Large intestine (tissue), 3 donors: Measurements from ENCODE around the gene CLIC3. TPM values are rescaled to one million over a fixed set of nuclear protein-coding genes. Genes with fewer than 3 reads are reported as not detected.

Experiments
- DNase-seq, 2 donors: peaks; one replicate each; pipeline versions ENCODE4 v3.0.0 to v3.0.0-alpha.2; 2013
- H3K27ac ChIP-seq: one replicate; pipeline ENCODE4 v1.5.1; 2013; ENCODE audit warnings: low read length
- H3K27me3 ChIP-seq: 2 replicates; pipeline ENCODE4 v1.6.1; 2013; ENCODE audit warnings: low read length; ENCODE audit not compliant: control insufficient read depth, insufficient read depth
- H3K36me3 ChIP-seq: 2 replicates; pipeline ENCODE4 v1.6.1; 2013; ENCODE audit warnings: low read length; ENCODE audit not compliant: control insufficient read depth, insufficient read depth
- H3K4me1 ChIP-seq: one replicate; pipeline ENCODE4 v1.6.1; 2013; ENCODE audit warnings: low read length; ENCODE audit not compliant: control insufficient read depth, insufficient read depth
- H3K4me3 ChIP-seq: one replicate; pipeline ENCODE4 v1.5.1; 2013; ENCODE audit warnings: low read length
- H3K9me3 ChIP-seq: one replicate; pipeline ENCODE4 v1.6.1; 2013; ENCODE audit warnings: mild to moderate bottlenecking, low read depth, low read length, moderate library complexity; ENCODE audit not compliant: control insufficient read depth
- WGBS: methylation state at CpG from one replicate; pipeline ENCODE4 v1.1.5; 2013; ENCODE audit warnings: low lambda C conversion rate; ENCODE audit not compliant: insufficient coverage; 5-methylcytosine and 5-hydroxymethylcytosine counted together
- polyA plus RNA-seq: library from polyadenylated mRNA; unstranded; fragments of 120-200 nt; gene quantifications from one replicate; pipeline ENCODE4 v1.2.1, GENCODE V29; 2013

The CLIC3 gene
- polyA plus RNA-seq, 1 donor, result 3.6 TPM

DNA sequence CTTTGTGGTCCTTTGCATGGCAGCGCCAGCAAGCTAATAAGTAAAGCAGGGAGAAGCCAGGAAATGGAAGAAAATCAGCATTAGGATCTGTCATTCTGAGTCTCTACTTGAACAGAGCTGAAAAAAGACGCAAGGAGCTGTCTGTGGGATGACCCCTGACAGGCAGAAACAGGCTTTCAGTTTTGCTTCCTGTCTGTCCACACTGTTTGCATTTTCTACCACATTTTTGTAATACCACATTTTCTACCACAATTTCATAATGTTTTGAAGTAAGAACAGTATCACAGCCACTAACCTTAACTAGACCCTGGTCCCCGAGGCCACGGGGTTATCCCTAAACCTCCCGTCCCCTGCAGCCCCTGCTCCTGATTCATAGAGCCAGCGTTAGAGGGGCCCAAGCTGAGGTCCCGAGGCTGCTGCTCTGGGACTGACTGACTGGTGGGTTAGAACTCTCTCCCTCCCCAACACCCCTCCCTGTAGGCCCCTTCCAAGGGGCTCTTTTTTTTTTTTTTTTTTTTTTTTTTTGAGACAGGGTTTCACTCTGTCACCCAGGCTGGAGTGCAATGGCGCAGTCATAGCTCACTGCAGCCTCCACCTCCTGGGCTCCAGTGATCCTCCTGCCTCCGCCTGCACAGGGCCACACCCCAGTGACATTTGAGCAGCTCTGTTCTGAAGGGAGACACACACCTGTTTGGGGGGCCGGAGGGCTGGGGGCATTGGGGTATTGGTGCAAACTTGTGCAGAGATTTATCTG lies 4.0 kb upstream of the CLIC3 start:
- no peak overlapping the region for H3K27ac ChIP-seq
- peaks cover 16% of the 10 kb centered on the region for H3K4me1 ChIP-seq

DNA sequence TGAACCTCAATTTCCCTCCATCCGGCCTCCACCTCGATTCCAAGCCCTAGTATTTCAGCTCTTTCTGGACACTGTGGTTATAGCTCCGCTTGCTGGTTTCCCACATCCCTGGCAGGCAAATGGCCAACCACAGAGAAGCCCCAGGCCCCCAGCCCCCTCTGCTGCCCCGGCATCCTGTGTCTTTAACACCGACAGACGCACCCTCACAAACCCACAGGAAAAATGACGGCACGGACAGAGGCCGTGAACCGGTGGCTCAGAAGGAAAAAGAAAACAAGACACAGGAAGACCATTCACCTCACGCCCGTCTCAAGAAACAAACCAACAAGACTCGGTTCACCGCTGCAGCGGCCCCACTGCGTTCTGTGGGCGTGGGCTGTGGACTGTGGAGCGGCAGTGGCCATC lies 1.5 kb upstream of the CLIC3 start:
- DNase-seq, result no peak
- Histone ChIP-seq H3K9me3 (peaks cover 12% of the 10 kb centered on the region), H3K4me1 (peaks cover 32% of the 10 kb centered on the region), H3K36me3 (peaks cover 6% of the 10 kb centered on the region), H3K27me3 (peaks cover 44% of the 10 kb centered on the region), H3K4me3 (no peak overlapping the region), H3K27ac (no peak overlapping the region)
- 80% methylated on average over 2 of the region's 18 CpGs for WGBS

More for the DNA sequence above, 4.0 kb upstream of the CLIC3 start:
- DNase-seq, result no peak
- no peaks in the 10 kb centered on the region for H3K36me3 ChIP-seq
- no CpG with 5 or more reads among the region's 10 CpGs for WGBS
- no peak overlapping the region for H3K4me3 ChIP-seq
- peaks cover 6% of the 10 kb centered on the region for H3K9me3 ChIP-seq
- H3K27me3 ChIP-seq, result peaks cover 25% of the 10 kb centered on the region

DNA sequence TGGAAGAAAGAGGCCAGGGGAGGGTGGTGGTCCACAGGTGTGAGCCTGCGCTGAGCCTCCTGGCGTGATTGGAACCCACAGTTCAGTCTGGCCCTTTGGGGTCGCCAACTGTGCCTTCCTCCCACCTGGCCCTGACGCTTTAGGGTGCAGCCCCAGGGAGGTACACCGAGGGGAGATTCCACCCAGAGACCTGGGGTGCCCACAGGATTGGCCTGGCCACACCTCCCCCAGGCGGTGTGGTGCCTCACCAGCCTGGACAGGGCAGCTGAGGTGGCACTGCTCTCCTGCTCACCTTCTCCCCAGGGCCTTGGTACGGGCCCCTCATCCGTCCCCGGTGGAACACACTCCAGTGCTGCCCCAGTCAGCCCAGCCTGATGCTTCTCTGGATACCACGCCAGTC lies 1.0 kb upstream of the CLIC3 start:
- peaks cover 36% of the 10 kb centered on the region for H3K4me1 ChIP-seq
- no CpG with 5 or more reads among the region's 10 CpGs for WGBS
- no peak overlapping the region for H3K4me3 ChIP-seq

DNA sequence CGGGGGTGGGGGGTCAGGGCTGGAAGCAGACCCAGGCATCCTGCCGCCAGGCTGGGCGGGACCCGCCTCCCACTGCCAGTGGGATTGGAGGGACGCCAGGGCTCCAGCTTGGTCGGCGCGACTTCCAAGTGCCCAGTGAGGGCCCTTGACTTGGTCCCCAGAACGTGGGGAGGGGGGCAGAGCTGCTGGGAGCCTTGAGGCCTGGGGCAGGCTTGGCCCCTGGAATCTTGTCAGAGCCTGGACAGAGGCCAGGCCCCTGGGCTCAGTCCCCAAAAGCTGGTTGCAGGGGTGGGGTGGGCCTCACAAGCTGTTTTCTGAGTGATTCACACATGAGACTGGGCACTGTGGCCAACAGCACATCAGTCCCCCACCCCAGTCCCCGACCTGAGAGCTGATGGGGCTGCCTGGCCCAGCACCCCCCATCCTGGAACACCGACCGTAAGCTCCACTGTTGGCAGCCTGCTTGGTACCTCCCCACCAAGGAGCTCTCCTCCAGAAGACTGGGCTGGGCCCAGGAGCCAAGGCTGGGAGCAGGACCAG lies 526 bp downstream of the CLIC3 start:
- Histone ChIP-seq H3K9me3 (peaks cover 13% of the 10 kb centered on the region), H3K27me3 (peaks cover 44% of the 10 kb centered on the region), H3K4me1 (peaks cover 36% of the 10 kb centered on the region), H3K27ac (no peak overlapping the region), H3K4me3 (no peak overlapping the region), H3K36me3 (peaks cover 6% of the 10 kb centered on the region)
- no peak for DNase-seq
- no CpG with 5 or more reads among the region's 12 CpGs for WGBS

More for the DNA sequence above, 1.0 kb upstream of the CLIC3 start:
- Histone ChIP-seq H3K27ac (no peak overlapping the region), H3K27me3 (peaks cover 44% of the 10 kb centered on the region), H3K9me3 (peaks cover 13% of the 10 kb centered on the region), H3K36me3 (peaks cover 6% of the 10 kb centered on the region)
- no peak for DNase-seq

DNA sequence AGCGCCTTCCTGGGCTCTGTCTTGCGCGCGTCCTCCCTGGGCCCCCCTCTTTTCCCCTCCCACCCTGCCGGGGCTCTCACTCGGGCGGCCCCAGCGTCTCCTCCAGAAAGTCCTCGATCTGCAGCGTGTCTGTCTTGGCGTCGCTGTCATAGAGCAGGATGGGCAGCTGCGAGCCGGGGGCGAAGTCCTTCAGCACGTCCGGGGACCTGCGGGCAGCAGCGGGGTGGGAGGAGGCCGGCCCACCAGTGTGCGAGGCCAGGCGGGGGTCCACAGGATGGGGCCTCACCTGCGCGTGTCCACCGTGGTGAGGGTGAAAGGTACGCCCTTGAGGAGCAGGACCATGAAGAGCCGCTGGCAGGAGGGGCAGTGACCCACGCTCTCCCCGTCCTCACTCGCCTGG lies 1.0 kb downstream of the CLIC3 start:
- Histone ChIP-seq H3K27me3 (peaks cover 44% of the 10 kb centered on the region), H3K36me3 (peaks cover 6% of the 10 kb centered on the region), H3K9me3 (peaks cover 13% of the 10 kb centered on the region), H3K27ac (no peak overlapping the region), H3K4me1 (peaks cover 36% of the 10 kb centered on the region), H3K4me3 (no peak overlapping the region)
- DNase-seq, result peak in 1 of 2 donors; percentile 44
- no CpG with 5 or more reads among the region's 30 CpGs for WGBS

DNA sequence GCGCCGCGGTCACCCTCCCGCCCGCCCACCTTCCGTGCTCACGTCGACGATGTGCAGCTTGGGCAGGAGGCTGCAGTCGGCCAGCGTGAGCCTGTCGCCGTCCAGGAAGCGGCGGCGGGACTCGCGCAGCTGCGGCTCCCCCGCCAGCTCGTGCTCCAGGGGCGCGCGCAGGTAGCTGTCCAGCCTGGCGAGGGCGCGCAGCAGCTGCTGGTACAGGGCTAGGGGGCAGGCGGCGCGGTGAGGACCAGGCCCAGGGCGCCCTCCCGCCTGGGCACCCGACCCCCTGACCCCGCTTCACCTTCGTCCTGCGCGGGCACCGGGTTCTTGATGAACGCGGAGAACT lies 1.5 kb downstream of the CLIC3 start:
- no CpG with 5 or more reads among the region's 40 CpGs for WGBS
- H3K9me3 ChIP-seq, result peaks cover 13% of the 10 kb centered on the region
- peaks cover 6% of the 10 kb centered on the region for H3K36me3 ChIP-seq
- peaks cover 36% of the 10 kb centered on the region for H3K4me1 ChIP-seq
- H3K27ac ChIP-seq, result no peak overlapping the region
- H3K27me3 ChIP-seq, result peaks cover 44% of the 10 kb centered on the region
- peak in 1 of 2 donors; percentile 46 for DNase-seq
- H3K4me3 ChIP-seq, result no peak overlapping the region

DNA sequence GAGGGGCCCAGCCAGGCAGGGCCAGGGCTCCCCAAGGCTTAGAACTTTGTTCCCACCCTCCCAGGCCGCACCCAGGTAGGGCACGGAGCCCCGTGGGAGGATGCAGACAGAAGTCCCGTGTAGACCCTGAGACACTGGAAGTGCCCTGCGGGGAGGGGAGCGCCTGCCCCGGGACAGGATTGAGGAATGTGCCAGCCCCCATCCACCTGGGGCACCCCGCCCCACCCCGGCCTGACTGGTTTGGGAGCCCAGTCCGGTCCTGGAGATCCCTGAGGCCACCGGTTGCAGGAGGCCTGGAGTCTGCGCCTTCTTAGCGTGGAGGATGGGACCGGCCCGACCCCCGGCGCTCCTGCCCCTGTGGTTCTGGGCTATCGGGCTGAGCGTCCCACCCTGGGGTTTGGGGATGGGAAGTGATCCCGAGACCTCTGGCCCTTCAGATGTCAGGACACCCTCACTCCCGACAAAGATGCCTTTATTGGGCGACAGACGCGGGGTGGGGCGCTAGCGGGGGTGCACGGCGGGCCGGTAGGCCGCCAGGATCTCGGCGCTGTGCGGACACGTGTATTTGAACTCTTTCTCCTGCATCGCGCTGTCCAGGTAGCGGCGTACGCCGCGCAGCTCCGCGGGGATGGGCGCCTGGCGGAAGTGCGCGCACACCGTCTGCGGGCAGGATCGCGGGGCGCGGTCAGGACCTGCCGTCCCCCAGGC lies 2.0 kb downstream of the CLIC3 start:
- no peak overlapping the region for H3K4me3 ChIP-seq
- peaks cover 36% of the 10 kb centered on the region for H3K4me1 ChIP-seq
- H3K27ac ChIP-seq, result no peak overlapping the region
- H3K9me3 ChIP-seq, result peaks cover 13% of the 10 kb centered on the region
- DNase-seq, result no peak
- no CpG with 5 or more reads among the region's 54 CpGs for WGBS
- H3K36me3 ChIP-seq, result peaks cover 6% of the 10 kb centered on the region
- H3K27me3 ChIP-seq, result peaks cover 44% of the 10 kb centered on the region

DNA sequence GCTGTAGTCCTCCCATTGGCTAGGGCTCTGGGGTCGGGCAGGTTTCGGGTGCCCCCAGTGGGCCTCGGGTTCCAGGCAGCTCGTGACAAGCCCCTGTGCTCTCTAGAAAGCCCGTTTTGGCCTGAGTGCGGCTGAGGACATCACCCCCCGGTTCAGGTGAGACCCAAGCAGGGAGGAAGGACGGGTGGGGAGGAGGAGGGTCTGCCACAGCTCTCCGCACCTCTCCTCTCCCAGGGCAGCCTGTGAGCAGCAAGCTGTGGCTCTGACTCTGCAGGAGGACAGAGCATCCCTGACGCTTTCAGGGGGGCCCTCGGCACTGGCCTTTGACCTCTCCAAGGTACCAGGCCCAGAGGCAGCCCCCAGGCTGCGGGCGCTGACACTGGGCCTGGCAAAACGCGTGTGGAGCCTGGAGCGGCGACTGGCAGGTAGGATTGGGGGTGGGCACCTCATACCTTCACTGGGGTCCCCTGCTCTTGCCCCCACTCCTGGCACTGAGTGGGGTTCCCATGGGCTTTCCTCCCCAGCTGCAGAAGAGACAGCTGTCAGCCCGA lies 3.5 kb downstream of the CLIC3 start:
- WGBS, result no CpG with 5 or more reads among the region's 18 CpGs
- DNase-seq, result no peak
- peaks cover 43% of the 10 kb centered on the region for H3K27me3 ChIP-seq
- H3K4me1 ChIP-seq, result peaks cover 36% of the 10 kb centered on the region
- H3K36me3 ChIP-seq, result peaks cover 6% of the 10 kb centered on the region
- H3K27ac ChIP-seq, result no peak overlapping the region
- peak overlapping the region; percentile 69 for H3K4me3 ChIP-seq
- peaks cover 13% of the 10 kb centered on the region for H3K9me3 ChIP-seq

DNA sequence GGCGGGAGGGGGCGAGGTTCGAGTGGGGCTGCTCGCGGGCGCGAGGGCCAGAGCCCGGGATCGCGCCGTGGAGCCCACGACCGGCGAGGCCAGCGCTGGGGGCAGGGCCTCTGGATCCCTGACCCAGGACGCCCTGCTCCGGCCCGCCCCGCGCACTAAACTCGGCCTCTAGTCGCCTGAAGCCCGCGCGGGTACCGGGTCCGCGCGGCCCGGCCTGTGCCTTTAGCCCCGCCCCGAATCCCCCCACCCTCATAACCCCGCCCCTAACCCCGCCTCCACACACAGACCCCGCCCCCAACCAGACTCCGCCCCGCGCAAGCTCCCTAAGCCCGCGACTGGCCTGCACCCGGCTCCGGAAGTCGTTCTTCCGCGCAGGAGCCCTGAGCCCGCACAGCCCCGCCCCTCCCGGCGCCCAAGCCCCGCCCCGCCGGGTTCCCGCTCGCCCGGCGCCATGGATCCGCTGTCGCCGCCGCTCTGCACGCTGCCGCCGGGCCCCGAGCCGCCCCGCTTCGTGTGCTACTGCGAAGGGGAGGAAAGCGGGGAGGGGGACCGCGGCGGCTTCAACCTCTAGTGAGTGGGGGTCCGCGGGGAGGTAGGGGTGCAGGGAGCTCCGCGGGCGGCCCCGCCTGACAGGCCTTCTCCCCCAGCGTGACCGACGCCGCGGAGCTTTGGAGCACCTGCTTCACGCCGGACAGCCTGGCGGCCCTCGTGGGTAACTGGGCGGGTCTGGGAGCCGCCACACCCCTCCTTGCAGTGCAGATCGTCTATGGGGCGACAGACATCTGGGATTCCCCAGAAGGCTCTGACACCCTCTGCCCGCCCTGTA lies 4.2 kb downstream of the CLIC3 start, which contains the start of gene PAXX:
TSS of gene PAXX (plus strand) at position 430 of the 826 bp plus-strand sequence. CDS start at position 452, 22 bp downstream.
- Histone ChIP-seq H3K27me3 (peaks cover 43% of the 10 kb centered on the region), H3K4me1 (peaks cover 32% of the 10 kb centered on the region), H3K4me3 (peak within 1 kb of the TSS; percentile 69), H3K27ac (peak within 1 kb of the TSS; percentile 42), H3K9me3 (peaks cover 13% of the 10 kb centered on the region), H3K36me3 (peaks cover 6% of the 10 kb centered on the region)
- WGBS, result no CpG with 5 or more reads among the region's 92 CpGs
- peak; percentile 88 for DNase-seq
